Hippocampal formation (tissue), 2 donors: ENCODE measurements around the gene AFTPH.

Experiments used
- DNase-seq, 2 donors: peaks; one replicate each; lab custom pipeline; 2025; lab: John Stamatoyannopoulos, UW

Gene AFTPH

GRCh38 chr2:64632835-64633819 is 109.0 kb downstream of the AFTPH start:
- no peak for DNase-seq

GRCh38 chr2:64634345-64635267 is 110.5 kb downstream of the AFTPH start:
- DNase-seq, result no peak

DNA sequence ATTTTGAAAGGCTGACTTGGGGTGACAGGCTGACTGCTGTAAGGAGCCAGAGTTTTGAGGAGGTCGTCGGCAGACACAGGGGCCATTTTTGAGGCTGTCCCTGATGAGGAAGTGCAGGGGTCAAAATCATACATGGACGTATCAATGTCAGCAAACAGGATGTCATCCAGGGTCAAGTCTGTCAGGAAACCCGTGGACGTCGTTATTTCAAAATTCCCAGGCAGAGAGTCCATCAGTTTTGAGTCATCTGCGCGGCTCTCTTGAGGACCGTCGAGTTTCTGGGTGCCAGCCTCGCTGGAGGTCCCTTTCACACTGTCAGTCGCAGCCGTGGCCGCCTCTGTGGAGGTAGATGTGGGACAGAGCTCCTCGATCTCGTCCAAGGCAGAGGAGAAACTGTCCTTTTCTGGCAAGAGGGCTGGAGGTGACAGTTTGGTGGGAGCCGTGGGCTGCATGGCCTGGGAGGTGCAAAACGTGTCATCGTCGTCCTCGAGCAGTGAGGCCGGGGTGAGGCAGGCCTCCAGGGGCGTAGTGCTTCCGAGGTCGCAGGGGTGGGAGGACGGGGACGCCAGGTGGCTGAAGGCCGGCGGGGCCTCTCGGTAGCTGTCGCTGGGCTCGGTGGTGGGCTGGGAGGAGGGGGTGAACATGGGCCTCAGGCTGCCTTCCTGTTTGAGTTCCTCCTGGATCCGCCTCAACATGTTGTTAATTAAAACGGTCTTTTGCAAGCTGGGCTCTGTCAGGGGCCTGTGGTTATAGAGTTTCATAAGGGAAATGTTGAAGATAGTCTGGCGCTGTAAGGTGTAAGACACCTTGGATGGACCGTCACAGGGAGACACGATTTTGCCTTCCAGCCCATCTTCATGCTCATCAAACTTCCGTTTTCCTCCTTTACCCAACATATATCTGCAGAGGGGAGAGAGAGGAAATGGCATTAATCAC is 112.1 kb downstream of the AFTPH start:
- DNase-seq, result no peak

DNA sequence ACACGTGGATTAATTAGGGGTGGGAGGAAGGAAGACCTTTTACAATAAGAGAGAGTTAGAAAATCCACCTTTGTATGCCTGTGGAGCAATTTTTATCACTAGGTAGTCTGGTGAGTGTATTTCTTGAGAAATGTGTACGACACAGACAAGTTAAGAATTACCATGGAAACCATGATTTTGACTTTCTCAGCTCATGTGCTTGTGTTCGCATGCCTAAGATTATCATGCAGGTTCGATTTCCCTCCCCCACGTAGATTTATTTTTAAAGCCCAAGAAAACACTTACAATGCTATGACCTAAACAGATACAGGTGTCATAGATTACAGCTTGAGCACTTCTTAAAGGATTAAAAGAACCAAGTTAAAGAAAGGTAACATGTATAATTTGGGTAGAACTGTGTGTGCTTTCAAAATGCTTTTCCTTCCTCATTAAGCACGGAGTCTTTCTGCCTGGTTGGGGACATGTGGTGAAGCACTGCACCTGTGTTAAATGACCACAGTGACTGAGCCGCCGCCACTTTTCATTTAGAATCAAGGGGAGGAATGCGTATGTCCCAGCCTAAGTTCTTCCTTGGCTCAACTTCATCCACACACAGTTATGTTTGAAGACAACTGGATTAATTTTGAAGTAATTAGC is 113.0 kb downstream of the AFTPH start:
- no peak for DNase-seq

- no peak for DNase-seq
These were observed 113.8 kb downstream of the AFTPH start for GRCh38 chr2:64637931-64638330.

- DNase-seq, result no peak
These were observed 114.5 kb downstream of the AFTPH start for GRCh38 chr2:64638502-64639120.

- DNase-seq, result no peak
These were observed 115.6 kb downstream of the AFTPH start for GRCh38 chr2:64639691-64640090.

- no peak for DNase-seq
These were observed 116.3 kb downstream of the AFTPH start for GRCh38 chr2:64640153-64641044.

DNA sequence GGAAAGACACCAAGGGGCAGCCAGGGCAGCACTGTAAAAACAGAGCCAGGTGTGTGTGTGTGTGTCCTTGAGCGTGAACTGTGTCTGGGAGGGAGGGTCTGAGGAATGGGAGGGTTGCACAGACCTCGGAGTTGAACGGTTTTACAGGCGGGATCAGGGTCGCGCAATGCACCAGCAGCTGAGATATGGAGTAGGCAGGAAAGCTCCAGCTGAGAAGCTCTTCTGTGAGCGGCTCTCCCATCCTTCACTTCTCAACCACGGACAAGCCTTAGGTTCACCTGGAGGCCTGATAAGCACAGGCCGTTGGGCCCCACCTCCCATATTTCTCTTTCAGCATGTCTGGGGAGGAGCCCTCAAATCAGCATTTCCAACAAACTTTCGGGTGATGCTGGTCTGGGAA is 117.5 kb downstream of the AFTPH start:
- no peak for DNase-seq
